T follicular helper cell (primary cell): ENCODE results near the gene TYRP1.
"Not testable (repeated sequence)": the region's sequence is repeated elsewhere in the genome, so short reads cannot be mapped to it uniquely, and the experiment has no call there.

ENCODE experiments used
- DNase-seq: peaks from one replicate; pipeline ENCODE4 v3.0.0-alpha.2; 2020; ENCODE audit warnings: low read depth
- total RNA-seq, 2 experiments: gene quantifications; one replicate each; lab custom pipeline; 2026; lab: John Stamatoyannopoulos, UW

The TYRP1 gene, protein sequence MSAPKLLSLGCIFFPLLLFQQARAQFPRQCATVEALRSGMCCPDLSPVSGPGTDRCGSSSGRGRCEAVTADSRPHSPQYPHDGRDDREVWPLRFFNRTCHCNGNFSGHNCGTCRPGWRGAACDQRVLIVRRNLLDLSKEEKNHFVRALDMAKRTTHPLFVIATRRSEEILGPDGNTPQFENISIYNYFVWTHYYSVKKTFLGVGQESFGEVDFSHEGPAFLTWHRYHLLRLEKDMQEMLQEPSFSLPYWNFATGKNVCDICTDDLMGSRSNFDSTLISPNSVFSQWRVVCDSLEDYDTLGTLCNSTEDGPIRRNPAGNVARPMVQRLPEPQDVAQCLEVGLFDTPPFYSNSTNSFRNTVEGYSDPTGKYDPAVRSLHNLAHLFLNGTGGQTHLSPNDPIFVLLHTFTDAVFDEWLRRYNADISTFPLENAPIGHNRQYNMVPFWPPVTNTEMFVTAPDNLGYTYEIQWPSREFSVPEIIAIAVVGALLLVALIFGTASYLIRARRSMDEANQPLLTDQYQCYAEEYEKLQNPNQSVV
- total RNA-seq = 0 to 0.04 reads per million in 2 experiments

DNA sequence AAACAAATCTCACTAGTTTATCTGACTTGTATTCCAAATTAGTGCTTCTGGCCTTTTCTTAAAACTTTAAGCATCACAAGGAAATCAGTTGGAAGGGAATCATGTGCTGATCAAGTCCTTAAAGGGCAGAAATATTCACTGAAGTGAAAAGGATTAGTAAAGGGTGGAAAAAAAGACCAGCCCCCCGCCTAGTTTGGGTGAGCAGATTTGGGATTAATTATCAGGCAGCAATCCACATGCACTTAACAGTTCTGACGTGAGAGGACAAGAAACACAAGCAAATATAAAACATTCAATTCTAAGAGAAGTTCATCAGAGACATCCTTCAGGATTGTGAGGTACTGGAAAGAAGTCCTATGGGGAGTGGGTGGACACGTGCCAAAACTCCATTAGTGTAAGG is at the start of gene TYRP1:
TYRP1 (plus strand) TSS at position 245 of the 400 bp plus-strand sequence. CDS start 612 bp downstream, outside the sequence.
- no peak for DNase-seq

DNA sequence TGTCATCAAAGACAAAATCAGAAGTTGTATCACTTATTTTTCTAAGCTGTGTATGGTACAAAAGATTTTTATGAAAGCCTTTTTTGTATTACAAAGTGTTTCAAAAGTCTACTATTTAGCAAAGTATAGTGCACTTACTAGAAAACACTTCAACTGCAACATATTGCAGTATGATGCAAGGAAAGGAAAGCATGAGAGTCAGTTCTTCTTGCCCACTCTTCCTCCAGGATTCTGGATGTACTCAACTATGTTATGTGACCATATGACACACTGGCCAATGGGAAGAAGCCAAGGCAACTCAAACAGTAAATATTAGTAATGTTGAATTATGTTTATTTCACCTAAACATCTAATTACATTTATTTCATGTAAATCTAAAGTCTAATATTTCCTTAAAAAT is 49.5 kb upstream of the TYRP1 start:
- no peak for DNase-seq

DNA sequence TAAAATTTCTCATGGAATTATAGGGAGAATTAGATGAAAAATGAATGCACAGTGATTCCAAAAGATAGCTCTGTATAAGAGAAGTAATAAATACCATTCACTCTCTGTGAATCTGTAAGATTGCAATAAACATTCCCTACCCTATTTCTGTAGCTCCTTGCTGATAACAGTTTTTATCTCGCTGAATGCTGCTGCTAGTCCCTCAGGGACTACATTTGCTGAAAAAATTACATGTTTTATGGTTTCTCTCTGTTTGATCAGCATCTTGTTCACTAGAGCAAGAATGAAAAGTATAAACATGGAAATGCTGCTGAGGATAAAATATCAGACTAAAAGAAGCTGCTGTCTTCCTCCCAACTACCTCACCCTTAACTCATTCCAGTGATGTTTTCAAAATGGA is 44.3 kb upstream of the TYRP1 start:
- no peak for DNase-seq

DNA sequence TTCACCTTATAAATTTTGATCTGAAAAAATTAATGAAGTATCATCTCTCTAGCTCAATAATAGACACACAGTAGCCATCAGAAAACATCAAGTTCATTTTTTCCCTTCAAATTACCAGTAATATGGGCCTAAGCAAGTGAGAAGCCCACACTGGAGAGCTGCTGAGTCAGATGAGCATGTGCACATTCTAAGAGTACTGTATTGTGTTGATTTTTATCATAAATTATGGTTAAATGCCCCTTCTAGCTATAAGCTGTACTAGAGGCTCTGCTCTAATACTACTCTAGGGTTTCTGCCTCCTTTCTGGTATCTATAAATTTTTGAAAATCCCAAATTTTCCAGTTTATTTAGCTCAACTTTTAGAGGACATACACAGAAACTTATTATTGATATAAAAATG is 42.1 kb upstream of the TYRP1 start:
- no peak for DNase-seq

DNA sequence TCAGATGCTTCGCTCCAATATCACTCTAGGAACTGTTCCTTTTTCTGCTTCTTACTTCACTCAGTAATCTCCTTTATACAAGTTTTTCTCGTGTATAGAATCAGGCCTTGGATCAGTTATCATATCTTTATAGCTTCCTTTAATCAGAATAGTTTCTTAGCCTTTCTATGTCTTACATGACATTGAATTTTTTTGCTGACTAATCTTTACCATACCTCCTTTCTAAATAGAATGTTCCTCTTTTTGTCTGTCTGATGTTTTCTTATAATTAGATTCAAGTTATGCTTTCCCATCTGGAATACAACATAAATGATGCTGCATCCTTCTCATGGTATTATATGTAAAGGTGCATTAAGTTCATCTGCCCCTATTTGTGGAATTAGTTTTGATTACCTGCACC is 40.2 kb upstream of the TYRP1 start:
- no peak for DNase-seq

DNA sequence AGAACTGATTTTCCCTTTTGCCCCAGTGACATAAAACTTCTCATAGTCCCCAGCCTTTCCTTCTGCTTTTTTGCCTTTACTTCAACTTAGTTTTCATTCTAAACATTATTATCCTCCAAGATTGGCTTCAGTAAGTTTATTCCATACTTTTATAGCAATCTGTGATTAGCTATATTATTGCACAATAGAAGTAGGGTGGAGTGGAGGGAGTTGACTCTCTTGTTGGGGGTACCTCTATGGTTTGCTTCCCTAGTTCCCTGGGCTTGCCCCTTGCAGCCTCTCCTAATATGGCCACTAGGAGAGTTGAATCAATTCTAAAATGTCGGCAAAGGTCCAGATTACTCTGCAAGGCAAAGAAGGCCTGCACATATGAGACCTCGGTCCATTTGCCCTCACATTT is 36.4 kb upstream of the TYRP1 start:
- no peak for DNase-seq

DNA sequence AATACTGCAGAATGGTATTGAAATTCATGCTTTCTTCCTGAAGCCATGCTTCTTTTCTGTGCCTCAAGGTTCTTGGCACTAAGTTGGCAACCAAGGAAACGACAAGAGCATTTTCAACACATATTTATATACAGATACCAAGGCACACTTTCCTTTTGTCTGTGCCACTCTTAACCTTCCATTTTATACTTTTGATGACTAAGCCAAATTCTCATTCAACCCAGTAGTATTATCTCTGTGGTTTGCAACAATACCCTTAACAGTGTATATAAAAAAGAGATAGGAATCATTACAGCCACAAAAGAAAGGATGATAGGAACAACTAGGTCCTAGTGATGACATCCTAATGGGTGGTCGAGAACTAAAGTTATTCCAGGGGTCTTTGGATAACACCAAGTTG is 36.0 kb upstream of the TYRP1 start:
- DNase-seq = no peak

DNA sequence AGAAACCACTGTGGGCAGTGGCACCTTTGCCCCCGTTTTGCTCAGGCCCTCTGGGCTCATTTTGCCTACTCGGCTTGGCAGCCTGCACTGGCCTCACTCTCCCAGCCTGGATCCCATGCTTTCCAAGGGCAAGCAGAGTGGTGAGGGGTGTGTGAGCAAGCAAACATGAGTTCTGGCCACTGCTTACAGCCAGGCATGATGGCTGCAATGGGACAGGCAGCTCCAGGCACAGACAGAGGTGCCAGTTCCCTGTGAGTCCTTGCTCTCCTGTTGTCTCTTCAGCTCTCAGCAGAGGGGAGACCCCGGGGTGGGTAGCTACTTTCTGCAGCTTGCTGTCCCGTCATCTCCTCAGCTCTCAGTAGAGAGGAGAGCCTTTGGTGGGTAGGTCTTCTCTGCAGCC is 35.2 kb upstream of the TYRP1 start:
- DNase-seq = no peak

DNA sequence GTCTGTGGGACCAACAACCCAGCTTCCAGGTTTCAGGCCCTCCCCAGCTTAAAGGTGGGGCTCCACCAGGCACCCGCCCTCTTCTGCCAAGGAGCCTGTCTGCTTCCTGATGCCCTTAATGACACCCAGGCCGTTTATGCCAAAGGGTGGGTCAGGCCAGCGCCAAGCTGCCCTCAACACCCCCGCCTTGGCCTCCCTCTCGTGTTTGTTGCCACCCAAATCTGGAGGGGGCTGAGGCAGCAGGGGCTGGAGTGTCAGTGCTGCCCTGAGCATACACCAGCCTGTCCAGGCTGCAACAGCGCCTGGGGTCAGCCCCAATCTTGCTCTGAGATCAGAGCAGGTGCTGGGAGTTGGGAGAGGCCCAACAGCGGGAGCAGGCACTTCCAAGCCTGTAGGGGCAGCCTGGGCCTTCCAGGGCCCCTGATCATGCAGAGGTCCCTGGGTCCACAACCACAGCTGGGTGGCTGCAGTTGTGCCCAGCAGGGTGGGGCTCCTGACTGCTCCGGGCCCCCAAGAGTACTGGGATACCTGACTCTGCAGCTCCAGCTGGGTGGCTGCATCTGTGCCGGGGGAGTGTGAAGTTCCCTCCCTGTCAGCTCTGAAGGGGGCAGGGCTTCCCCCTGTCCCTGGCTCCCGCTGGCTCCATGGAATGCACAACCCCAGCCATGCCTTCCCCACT is 34.5 kb upstream of the TYRP1 start:
- no peak for DNase-seq

DNA sequence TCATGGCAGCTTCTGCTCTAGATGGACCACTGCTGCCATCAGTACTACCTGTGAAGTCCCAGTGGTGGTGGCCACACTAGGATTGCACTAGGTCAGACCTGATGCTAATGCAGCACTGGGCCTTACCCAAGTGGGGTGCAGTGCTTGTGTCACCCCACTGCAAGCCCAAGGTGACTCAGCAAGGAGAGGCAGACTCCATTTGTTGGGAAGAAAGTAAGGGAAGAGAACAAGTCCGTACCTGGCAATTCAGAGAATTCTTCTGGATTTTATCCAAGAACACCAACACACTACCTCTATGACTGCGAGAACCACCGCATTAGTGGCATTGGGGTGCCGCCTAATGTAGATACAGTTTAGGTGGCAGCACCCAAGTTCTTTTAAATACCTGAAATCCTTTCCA is 34.0 kb upstream of the TYRP1 start:
- DNase-seq = no peak

DNA sequence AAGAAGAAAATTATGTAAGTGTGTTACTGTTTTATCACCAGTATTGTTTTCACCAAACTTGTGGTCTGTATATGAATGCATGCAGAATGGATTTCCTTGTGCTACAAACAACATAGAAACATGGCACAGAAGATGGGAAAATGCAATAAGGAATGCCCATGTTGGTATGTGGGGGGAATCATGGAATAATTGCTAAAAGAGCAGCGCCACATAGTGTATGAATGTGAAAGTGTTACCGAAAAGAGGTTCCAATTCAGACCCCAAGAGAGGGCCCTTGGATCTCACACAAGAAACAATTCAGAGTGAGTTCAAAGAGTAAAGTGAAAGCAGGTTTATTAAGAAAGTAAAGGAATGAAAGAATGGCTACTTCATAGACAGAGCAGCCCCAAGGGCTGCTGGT is 26.4 kb upstream of the TYRP1 start:
- no peak for DNase-seq

DNA sequence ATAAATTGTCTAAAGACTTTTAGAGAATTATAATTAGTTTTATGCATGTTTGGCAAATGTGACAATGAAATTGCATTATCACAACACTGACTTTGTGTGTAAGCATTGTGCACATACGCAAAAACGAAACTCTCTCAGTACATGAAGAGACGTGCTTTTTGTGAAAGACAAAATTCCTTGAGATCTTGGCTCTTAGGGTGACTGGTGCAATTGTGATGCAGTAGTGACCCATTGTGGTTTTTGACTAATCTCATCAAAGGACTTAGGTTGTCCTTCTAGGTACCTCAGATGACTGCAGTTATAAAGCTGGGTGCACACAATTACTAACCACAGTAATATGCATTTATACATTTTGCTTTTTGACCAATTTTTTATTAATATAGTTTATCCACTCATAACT is 25.3 kb upstream of the TYRP1 start:
- no peak for DNase-seq

DNA sequence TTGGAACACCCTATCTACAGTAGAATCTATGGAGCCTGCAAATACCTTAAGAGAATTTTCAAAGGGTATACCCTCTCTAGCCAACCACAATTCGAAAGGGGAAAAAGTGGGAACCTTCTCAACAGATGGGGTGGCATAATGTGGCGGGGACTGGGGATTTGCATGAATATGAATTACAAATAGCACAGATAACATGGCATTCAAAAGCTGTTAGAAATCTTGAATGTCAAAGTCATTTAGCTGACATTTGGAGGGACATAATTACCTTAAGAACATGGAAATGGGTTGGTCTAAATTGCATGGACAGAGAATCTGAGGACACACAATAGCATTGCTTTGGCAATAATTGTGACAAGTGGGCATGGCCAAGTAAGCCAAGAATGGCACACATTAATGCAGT is 23.2 kb upstream of the TYRP1 start:
- DNase-seq = no peak

DNA sequence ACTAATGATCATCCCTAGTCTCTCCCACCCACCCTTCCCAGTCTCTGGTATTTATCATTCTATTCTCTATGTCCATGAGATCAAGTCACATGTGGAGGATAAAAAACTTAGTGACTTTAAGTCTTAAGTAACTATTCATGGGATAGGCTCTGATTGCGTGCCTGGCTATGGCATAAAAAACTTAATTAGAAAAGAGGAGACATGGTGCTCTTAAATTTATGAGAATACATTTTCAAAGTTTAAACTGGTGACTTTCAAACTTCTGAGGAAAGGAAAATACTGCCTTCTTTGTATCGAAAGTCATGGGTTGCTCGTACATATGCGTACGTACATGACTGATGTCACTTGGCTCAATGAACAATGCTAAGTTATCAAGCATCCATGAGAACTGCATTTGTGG is 18.2 kb upstream of the TYRP1 start:
- DNase-seq = no peak

DNA sequence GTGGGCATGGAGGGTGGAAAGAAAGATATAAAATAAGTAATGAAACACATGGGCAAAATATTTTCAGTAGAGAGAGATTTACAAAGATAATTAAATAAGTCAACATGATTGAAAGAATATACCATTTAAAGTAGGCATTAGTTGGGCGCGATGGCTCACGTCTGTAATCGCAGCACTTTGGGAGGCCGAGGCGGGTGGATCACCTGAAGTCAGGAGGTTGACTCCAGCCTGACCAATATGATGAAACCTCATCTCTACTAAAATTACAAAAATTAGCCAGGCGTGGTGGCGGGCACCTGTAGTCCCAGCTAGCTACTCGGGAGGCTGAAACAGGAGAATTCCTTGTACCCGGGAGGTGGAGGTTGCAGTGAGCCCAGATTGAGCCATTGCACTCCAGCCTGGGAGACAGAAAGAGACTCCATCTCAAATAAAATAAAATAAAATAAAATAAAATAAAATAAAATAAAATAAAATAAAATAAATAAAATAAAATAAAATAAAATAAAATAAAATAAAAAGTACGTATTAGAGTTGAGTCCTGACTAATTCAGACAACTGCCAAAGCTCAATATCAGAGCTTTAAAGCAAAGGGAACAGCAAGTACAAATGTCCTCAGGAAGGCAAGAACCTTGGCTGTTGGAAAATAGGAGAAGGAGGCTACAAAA is 15.6 kb upstream of the TYRP1 start:
- DNase-seq = not testable (repeated sequence)

DNA sequence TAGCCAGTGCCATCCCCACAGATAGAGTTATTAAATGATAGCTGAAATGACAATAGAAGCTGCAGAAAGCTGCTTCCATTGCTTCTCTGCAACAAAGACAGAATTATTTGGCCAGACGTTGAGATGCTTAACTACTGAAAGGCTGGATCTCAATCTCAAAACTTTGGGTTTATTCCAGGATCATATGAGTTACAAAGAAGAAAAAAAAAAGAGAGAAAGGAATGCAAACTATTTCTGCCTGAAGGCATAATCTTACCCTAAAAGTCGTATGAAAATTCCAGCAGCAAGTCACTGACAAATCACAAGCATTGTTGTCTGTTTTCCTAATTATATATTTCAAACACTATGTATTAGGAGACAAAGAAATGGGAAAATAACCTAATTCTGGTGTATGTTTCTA is 12.8 kb upstream of the TYRP1 start:
- no peak for DNase-seq

DNA sequence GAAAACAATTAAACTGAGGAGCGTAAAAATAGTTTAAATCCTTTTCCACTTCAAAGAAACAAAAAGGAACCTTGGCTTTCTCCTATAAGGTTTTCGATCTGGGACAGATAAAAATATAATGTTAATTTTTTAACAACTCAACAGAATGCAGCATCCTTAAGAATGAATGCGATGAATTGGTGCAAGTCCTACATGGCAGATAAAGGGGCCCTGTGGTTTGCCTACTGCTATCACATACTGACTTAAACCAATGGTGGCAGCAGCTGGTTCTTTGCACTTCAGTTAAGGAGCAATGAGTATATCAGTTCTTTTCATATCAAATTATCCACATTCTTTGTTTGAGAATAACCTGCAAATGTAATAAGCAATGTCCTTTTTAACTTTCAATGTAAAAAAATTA is 12.4 kb upstream of the TYRP1 start:
- no peak for DNase-seq

DNA sequence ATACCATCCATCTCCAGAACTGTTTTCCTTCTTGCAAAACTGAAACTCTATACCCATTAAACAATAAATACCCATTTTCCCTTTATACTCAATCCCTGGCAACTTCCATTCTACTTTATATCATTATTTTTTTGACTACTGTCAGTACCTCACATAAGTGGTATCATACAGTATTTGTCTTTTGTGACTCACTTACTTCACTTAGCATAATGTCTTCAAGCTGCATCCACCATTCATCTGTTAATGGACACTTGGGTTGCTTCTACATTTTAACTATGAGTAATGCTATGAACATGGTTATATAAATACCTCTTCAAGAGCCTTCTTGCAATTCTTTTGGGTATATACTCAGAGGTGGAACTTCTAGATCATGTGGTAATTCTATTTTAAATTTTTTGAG is 11.6 kb upstream of the TYRP1 start:
- DNase-seq = no peak

DNA sequence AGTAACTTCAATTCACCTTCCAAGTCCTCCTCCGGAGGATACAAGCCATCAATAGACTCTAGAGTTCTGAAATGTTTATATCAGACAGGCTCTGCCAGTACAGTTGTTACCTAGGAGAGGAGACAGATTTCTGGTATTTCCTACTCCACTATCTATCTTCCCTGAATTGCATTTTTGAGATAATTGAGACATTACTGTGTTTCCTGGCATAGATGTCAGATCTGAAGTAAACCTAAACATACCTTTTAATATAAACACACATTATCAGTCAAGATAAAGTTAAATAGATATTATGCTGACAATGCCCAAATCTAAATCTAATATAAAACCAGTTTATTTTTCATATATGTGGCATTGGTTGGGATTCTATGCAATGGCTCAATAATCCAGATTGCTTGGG is 8.2 kb upstream of the TYRP1 start:
- DNase-seq = no peak

DNA sequence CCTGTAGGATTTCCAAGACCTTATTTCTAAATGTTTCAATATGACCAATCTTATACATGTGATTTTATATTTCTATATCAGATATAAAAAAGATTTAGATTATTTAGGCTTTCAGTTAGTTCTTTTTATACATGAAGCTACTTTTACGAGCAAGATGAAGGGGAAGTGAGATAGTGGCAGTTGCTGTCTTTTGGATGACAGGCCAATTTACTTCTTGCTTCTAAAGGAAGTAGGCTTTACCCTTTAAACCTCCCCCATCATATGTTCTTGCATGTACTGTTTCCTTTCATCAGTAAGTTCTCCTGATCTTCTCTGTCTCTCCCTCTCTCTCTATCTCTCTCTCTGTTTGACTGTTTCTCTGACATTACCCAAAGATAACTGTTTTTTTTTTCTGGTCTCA is 4.0 kb upstream of the TYRP1 start:
- DNase-seq = no peak

DNA sequence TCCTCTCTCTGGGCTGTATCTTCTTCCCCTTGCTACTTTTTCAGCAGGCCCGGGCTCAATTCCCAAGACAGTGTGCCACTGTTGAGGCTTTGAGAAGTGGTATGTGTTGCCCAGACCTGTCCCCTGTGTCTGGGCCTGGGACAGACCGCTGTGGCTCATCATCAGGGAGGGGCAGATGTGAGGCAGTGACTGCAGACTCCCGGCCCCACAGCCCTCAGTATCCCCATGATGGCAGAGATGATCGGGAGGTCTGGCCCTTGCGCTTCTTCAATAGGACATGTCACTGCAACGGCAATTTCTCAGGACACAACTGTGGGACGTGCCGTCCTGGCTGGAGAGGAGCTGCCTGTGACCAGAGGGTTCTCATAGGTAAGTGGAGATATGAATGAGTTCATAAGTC is 828 bp downstream of the TYRP1 start:
- no peak for DNase-seq

DNA sequence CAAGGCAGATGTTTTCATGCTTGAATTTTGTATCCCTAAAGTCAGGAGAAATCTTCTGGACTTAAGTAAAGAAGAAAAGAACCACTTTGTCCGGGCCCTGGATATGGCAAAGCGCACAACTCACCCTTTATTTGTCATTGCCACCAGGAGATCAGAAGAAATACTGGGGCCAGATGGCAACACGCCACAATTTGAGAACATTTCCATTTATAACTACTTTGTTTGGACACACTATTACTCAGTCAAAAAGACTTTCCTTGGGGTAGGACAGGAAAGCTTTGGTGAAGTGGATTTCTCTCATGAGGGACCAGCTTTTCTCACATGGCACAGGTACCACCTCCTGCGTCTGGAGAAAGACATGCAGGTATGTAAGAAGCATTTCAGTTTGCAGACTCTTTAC is 2.3 kb downstream of the TYRP1 start:
- DNase-seq = no peak
